Spleen (tissue), 11 donors: ENCODE measurements around the gene LPCAT2. TPM values are rescaled to one million over a fixed set of nuclear protein-coding genes. Genes with fewer than 3 reads are reported as not detected.
A peak's percentile ranks its signal among the peaks of the same experiment; 100 is the strongest.

Source experiments
- DNase-seq: peaks from one replicate; pipeline ENCODE4 v3.0.0-alpha.2; 2020
- H3K27ac ChIP-seq, 8 donors: fragments of 200-600 bp; sonication (generic) in 7 of 8; 1 replicate in 4 of 8; 2 replicates in 4 of 8; pipeline versions ENCODE4 v1.5.0 to v1.8.0; 2016 to 2021; ENCODE audit warnings: inconsistent platforms in 4 of 8, mild to moderate bottlenecking in 4 of 8, moderate library complexity in 1 of 8
- H3K27me3 ChIP-seq, 7 donors: fragments of 200-600 bp; sonication (generic) in 6 of 7; replicated peaks in 1 of 7; 1 replicate in 4 of 7; 2 replicates in 3 of 7; pipeline versions ENCODE4 v1.5.0 to v1.8.0; 2016 to 2021; ENCODE audit warnings: inconsistent platforms in 3 of 7, mild to moderate bottlenecking in 1 of 7
- H3K36me3 ChIP-seq, 6 donors: fragments of 200-600 bp; sonication (generic) in 5 of 6; 1 replicate in 4 of 6; 2 replicates in 2 of 6; pipeline versions ENCODE4 v1.5.0 to v1.8.0; 2016 to 2021; ENCODE audit warnings: inconsistent platforms in 2 of 6
- H3K4me1 ChIP-seq, 6 donors: fragments of 200-600 bp; sonication (generic) in 5 of 6; 1 replicate in 3 of 6; 2 replicates in 3 of 6; pipeline versions ENCODE4 v1.5.0 to v1.8.0; 2016 to 2021; ENCODE audit warnings: inconsistent platforms in 3 of 6
- H3K4me3 ChIP-seq, 8 donors: fragments of 200-600 bp; sonication (generic) in 7 of 8; 1 replicate in 4 of 8; 2 replicates in 4 of 8; pipeline versions ENCODE4 v1.5.0 to v1.8.0; 2016 to 2021; ENCODE audit warnings: inconsistent platforms in 4 of 8, mild to moderate bottlenecking in 4 of 8, moderate library complexity in 2 of 8
- H3K9me3 ChIP-seq, 8 donors: fragments of 200-600 bp; sonication (generic) in 7 of 8; 1 replicate in 4 of 8; 2 replicates in 4 of 8; pipeline versions ENCODE4 v1.5.0 to v1.8.0; 2016 to 2021; ENCODE audit warnings: inconsistent platforms in 4 of 8
- CTCF ChIP-seq, 11 experiments: fragments of 200-600 bp in 7 of 11; fragments of 450-650 bp in 4 of 11; sonication (generic) in 4 of 11; IDR thresholded peaks in 8 of 11; conservative IDR thresholded peaks in 3 of 11; 1 replicate in 7 of 11; 2 replicates in 4 of 11; pipeline versions ENCODE4 v1.4.0 to v1.8.0; 2016 to 2021; ENCODE audit warnings: antibody characterized with exemption in 11 of 11, inconsistent platforms in 4 of 11, mild to moderate bottlenecking in 1 of 11
- POLR2A ChIP-seq, 3 donors: fragments of 450-650 bp; IDR thresholded peaks; one replicate each; pipeline ENCODE4 v1.5.1; 2017; ENCODE audit warnings: antibody characterized with exemption in 3 of 3, mild to moderate bottlenecking in 1 of 3
- POLR2AphosphoS5 ChIP-seq, 3 donors: sonication (generic); formaldehyde crosslinking; IDR thresholded peaks; one replicate each; pipeline ENCODE4 v1.5.1; 2017; ENCODE audit warnings: antibody characterized with exemption in 3 of 3
- WGBS, 5 donors: extraction: QIAGEN DNeasy Blood & Tissue Kit in 3 of 5; methylation state at CpG; one replicate each; pipeline versions ENCODE4 v1.1.5 to v1.1.7; 2013 to 2018; 5-methylcytosine and 5-hydroxymethylcytosine counted together
- intact Hi-C: fragments of 100-400 bp; cut with DNase I; formaldehyde crosslinking; loops from one replicate; pipeline ENCODE4 v1.15.0; 2023; ENCODE audit warnings: low total_unique reads
- polyA plus RNA-seq, 3 donors: library from polyadenylated mRNA; stranded (reverse); fragments of 200-250 nt; gene quantifications; one replicate each; pipeline ENCODE4 v1.2.1, GENCODE V29; 2013
- total RNA-seq, 7 donors: library from RNA; depleted of rRNA in 3 of 7; stranded (reverse); fragments of >200 nt in 3 of 7; fragmentation: NEBNext Ultra II Directional in 4 of 7; extraction: Animal tissue kit (Norgen Biotek cat#: 25700) in 4 of 7; gene quantifications; one replicate each; pipeline versions ENCODE4 v1.1.0 to v1.2.1, GENCODE V29; 2016 to 2021
- donor health status: healthy with polysubstance abuse.
- donor health status: DM: no; HTN: no; CAD: no; lungs with moderate emphysema.
- donor health status: DM: no; HTN: no; CAD: no.
- donor health status: Bipolar disorder and iron deficiency.
- donor health status: healthy.
- donor health status: DM: no; HTN: no; CAD: no.
- donor health status: DM: yes; HTN: yes; CAD: no.

Gene LPCAT2
- total and polyA plus RNA-seq, 10 donors: 3.4 to 44.3 (median 31.1) TPM

DNA sequence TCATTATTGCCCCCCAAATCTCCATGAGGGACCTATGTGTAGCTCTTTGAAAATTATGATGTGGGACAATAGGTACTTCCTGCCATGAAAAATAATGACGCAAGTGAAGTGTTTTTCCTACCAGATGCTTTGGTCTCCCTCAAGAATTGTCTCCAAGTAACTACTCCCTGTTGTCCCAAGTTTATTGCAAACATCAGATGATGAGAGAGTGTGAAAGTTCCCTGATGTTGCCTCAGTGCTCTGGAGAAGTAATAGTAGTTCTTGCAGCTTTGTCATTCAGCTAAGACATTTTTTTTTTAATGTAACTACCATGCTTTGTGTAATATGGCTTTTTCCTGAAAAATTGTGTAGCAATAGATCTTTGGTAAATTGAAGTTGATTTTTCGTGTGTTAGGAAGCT lies 20.1 kb downstream of the LPCAT2 start:
- Histone ChIP-seq H3K27me3 (no peaks in the 10 kb centered on the region), H3K4me1 (peaks cover 0 to 5% (median 0%) of the 10 kb centered on the region in 6 donors), H3K4me3 (no peak overlapping the region), H3K36me3 (peaks cover 0 to 46% (median 1%) of the 10 kb centered on the region in 6 donors), H3K27ac (no peak overlapping the region), H3K9me3 (no peaks in the 10 kb centered on the region)
- intact Hi-C loops: no loop called here
- no peak for DNase-seq
- WGBS, 5 donors: 40 to 72% (median 53%) methylated on average over 2 of the region's 2 CpGs
- no peak for TF ChIP-seq POLR2AphosphoS5 (IDR thresholded peaks at IDR 0.05)
- no peak for TF ChIP-seq POLR2A (IDR thresholded peaks at IDR 0.05)
- no peak for TF ChIP-seq CTCF (IDR thresholded peaks at IDR 0.05 in 8 of 11, conservative IDR thresholded peaks at IDR 0.05 in 3 of 11)

GRCh38 chr16:55530316-55530856 lies 21.5 kb downstream of the LPCAT2 start:
- no peaks in the 10 kb centered on the region for H3K9me3 ChIP-seq
- H3K27me3 ChIP-seq: no peaks in the 10 kb centered on the region
- H3K27ac ChIP-seq: no peak overlapping the region
- peaks cover 0 to 46% (median 1%) of the 10 kb centered on the region in 6 donors for H3K36me3 ChIP-seq
- no peak for TF ChIP-seq POLR2AphosphoS5 (IDR thresholded peaks at IDR 0.05)
- no peak for TF ChIP-seq CTCF (IDR thresholded peaks at IDR 0.05 in 8 of 11, conservative IDR thresholded peaks at IDR 0.05 in 3 of 11)
- no peak for TF ChIP-seq POLR2A (IDR thresholded peaks at IDR 0.05)
- H3K4me1 ChIP-seq: peaks cover 0 to 5% (median 0%) of the 10 kb centered on the region in 6 donors
- H3K4me3 ChIP-seq: no peak overlapping the region
- 96 to 100% (median 100%) methylated on average over 1 of the region's 1 CpG for WGBS, 5 donors
- intact Hi-C loops: no loop called here
- no peak for DNase-seq

- Histone ChIP-seq H3K4me1 (peaks cover 0 to 5% (median 0%) of the 10 kb centered on the region in 6 donors), H3K4me3 (no peak overlapping the region), H3K27ac (no peak overlapping the region), H3K9me3 (no peaks in the 10 kb centered on the region), H3K36me3 (peaks cover 0 to 46% (median 1%) of the 10 kb centered on the region in 6 donors), H3K27me3 (no peaks in the 10 kb centered on the region)
- WGBS, 5 donors: 83 to 100% (median 89%) methylated on average over 1 of the region's 1 CpG
- intact Hi-C loops: no loop called here
- DNase-seq: no peak
- TF ChIP-seq POLR2A (IDR thresholded peaks at IDR 0.05) (no peak), POLR2AphosphoS5 (IDR thresholded peaks at IDR 0.05) (no peak), CTCF (IDR thresholded peaks at IDR 0.05 in 8 of 11, conservative IDR thresholded peaks at IDR 0.05 in 3 of 11) (no peak)
These were observed 23.4 kb downstream of the LPCAT2 start for GRCh38 chr16:55532227-55532626.

- no peak for DNase-seq
These were observed 25.9 kb downstream of the LPCAT2 start for GRCh38 chr16:55534756-55535155.

More at GRCh38 chr16:55534756-55535155, 25.9 kb downstream of the LPCAT2 start:
- intact Hi-C loops: no loop called here
- Histone ChIP-seq H3K9me3 (no peaks in the 10 kb centered on the region), H3K27ac (peak overlapping the region in 3 of 8 donors; percentile 10 to 39 (median 27)), H3K4me1 (peaks cover 0 to 12% (median 0%) of the 10 kb centered on the region in 6 donors), H3K27me3 (no peaks in the 10 kb centered on the region), H3K36me3 (peaks cover 0 to 52% (median 1%) of the 10 kb centered on the region in 6 donors), H3K4me3 (no peak overlapping the region)
- TF ChIP-seq POLR2A (IDR thresholded peaks at IDR 0.05) (no peak), POLR2AphosphoS5 (IDR thresholded peaks at IDR 0.05) (no peak), CTCF (IDR thresholded peaks at IDR 0.05 in 8 of 11, conservative IDR thresholded peaks at IDR 0.05 in 3 of 11) (no peak)
- WGBS, 5 donors: 70 to 80% (median 74%) methylated on average over 2 of the region's 2 CpGs
